ENCODE data around the gene VDR. TPM values are rescaled to one million over a fixed set of nuclear protein-coding genes. Genes with fewer than 3 reads are reported as not detected.

Gene VDR
- total RNA-seq, 1 experiment from 2014 or later: 22.3 TPM

DNA sequence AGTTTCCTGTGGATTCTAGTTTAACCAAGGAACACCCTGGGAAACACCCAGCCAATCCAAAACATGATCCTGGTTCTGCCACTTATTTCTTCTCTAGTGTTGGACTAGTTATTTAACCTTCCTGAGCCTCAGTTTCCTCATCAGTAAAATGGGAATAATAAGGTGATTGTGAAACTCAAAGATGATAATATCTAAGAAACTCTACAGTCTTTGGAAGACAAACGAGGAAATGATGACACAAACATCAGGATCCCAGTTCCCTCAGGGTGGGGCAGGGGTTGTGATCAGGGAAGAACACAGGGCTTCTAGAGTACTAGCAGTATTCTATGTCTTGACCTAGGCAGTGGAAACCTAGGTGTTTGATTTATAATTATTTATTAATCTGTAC, 40.5 kb upstream of the VDR start:
- Mint-ChIP-seq H3K4me1 (ENCODE audit: insufficient read depth, unreplicated experiment) (peaks cover 33% of the 10 kb centered on the region), H3K4me3 (ENCODE audit: unreplicated experiment) (no peak overlapping the region), H3K27me3 (ENCODE audit: insufficient read depth, unreplicated experiment) (no peaks in the 10 kb centered on the region), H3K36me3 (ENCODE audit: insufficient read depth, unreplicated experiment) (peaks cover 6% of the 10 kb centered on the region), H3K27ac (ENCODE audit: low read depth, unreplicated experiment) (no peak overlapping the region), H3K9me3 (ENCODE audit: unreplicated experiment) (no peaks in the 10 kb centered on the region)
- intact Hi-C loops (cut with micrococcal nuclease): loop anchor here (5.0 kb wide), 2 partner anchors 83 to 108 kb away; no protein-coding TSS in a partner anchor
- ChIA-PET POLR2A (interaction anchor here (0.6 kb wide), 1 partner anchor 240 kb away, joined by 3 read pairs; no protein-coding TSS in a partner anchor), CTCF (no interaction called here)
- TF ChIP-seq, protein P1, sequence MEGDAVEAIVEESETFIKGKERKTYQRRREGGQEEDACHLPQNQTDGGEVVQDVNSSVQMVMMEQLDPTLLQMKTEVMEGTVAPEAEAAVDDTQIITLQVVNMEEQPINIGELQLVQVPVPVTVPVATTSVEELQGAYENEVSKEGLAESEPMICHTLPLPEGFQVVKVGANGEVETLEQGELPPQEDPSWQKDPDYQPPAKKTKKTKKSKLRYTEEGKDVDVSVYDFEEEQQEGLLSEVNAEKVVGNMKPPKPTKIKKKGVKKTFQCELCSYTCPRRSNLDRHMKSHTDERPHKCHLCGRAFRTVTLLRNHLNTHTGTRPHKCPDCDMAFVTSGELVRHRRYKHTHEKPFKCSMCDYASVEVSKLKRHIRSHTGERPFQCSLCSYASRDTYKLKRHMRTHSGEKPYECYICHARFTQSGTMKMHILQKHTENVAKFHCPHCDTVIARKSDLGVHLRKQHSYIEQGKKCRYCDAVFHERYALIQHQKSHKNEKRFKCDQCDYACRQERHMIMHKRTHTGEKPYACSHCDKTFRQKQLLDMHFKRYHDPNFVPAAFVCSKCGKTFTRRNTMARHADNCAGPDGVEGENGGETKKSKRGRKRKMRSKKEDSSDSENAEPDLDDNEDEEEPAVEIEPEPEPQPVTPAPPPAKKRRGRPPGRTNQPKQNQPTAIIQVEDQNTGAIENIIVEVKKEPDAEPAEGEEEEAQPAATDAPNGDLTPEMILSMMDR (IDR thresholded peaks at IDR 0.05; ENCODE audit: unreplicated experiment): no peak
- DNase-seq (ENCODE audit: unreplicated experiment): no peak
- no TSS peak for BruUV-seq (replicated peaks)

DNA sequence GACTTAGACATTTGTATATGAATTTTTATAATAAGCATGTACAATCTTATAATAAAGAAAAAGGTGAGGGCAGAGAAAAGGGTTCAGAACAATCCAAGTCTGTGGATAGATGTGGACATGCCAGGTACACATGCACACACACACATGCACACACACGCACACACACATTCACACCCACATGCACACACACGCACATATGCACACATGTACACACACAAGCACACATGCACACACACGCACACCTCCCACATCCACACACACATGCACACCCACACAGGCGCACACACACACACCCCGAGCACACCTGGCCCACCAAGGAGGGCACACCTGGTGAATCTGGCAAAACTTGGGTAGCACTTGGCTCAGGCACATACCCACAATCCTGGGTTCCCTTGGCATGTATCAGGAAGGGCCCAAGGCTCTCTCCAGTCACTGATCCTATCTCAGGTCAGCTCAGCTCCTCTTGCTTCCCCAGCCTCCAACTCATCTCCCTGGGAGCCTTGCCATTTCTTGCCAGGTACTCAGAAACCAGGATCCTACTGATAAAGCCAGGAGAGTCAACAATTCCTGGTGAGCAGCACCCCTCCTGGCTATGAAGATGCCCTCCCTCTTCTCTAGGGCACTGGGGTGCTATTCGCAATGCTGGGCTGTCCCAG, 40.0 kb upstream of the VDR start:
- Mint-ChIP-seq H3K4me3 (ENCODE audit: unreplicated experiment) (no peak overlapping the region), H3K9me3 (ENCODE audit: unreplicated experiment) (no peaks in the 10 kb centered on the region), H3K4me1 (ENCODE audit: insufficient read depth, unreplicated experiment) (peaks cover 28% of the 10 kb centered on the region), H3K27ac (ENCODE audit: low read depth, unreplicated experiment) (no peak overlapping the region), H3K36me3 (ENCODE audit: insufficient read depth, unreplicated experiment) (peaks cover 6% of the 10 kb centered on the region), H3K27me3 (ENCODE audit: insufficient read depth, unreplicated experiment) (no peaks in the 10 kb centered on the region)
- POLR2A ChIA-PET: interaction anchor here (1.5 kb wide), 1 partner anchor 10 kb away, joined by 3 read pairs; no protein-coding TSS in a partner anchor
- TF ChIP-seq, protein P1 (IDR thresholded peaks at IDR 0.05; ENCODE audit: unreplicated experiment): no peak
- no peak for DNase-seq (ENCODE audit: unreplicated experiment)
- CTCF ChIA-PET: interaction anchor here (1.0 to 1.6 kb wide), 2 partner anchors 40 to 106 kb away, joined by 3 to 4 read pairs; partner anchors contain the start of gene VDR
- intact Hi-C loops (cut with micrococcal nuclease): loop anchor here (5.0 kb wide), 2 partner anchors 83 to 108 kb away; no protein-coding TSS in a partner anchor
- BruUV-seq (replicated peaks): no TSS peak

DNA sequence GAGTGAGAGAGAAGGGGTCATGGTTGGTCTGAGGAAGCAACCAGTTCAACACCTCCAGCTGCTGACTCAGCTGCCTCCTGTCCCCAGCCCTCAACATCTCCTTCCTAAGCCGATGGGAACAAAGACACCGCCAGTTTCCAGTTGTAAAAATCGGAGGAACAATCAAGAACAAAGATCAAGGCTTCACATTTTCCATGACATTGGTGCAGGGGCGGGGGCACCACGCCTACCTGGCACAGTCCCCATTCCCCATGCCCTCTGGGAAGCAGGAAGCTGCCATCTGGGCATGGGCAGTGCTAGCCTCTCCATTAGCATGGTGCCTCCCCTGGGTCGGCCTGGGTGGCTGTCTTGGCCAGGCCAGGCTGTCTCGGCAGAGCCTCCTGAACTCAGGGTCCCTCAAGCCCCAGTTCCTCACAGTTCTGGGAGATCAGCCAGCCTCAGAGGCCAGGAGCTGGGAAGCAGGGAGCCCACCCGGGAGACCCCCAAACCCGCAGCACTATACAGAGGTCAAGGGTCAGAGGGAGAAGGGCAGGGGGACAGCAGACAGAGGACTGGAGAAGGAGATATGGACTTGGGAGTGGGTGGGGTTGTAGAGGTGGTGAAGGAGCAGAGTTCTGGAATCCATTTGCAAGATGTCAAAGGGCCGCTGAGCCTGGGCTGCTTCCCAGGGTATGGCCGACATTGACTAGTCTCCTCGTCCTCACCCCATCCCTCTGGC, 39.0 kb upstream of the VDR start:
- CTCF ChIA-PET: interaction anchor here (0.6 to 1.6 kb wide), 5 partner anchors 10 to 105 kb away, joined by 3 to 4 read pairs (median 3); partner anchors contain the start of gene VDR
- Mint-ChIP-seq H3K9me3 (ENCODE audit: unreplicated experiment) (no peaks in the 10 kb centered on the region), H3K36me3 (ENCODE audit: insufficient read depth, unreplicated experiment) (no peaks in the 10 kb centered on the region), H3K27me3 (ENCODE audit: insufficient read depth, unreplicated experiment) (no peaks in the 10 kb centered on the region), H3K27ac (ENCODE audit: low read depth, unreplicated experiment) (no peak overlapping the region), H3K4me3 (ENCODE audit: unreplicated experiment) (no peak overlapping the region), H3K4me1 (ENCODE audit: insufficient read depth, unreplicated experiment) (peaks cover 21% of the 10 kb centered on the region)
- no peak for DNase-seq (ENCODE audit: unreplicated experiment)
- TF ChIP-seq, protein P1 (IDR thresholded peaks at IDR 0.05; ENCODE audit: unreplicated experiment): no peak
- intact Hi-C loops (cut with micrococcal nuclease): no loop called here
- no TSS peak for BruUV-seq (replicated peaks)
- POLR2A ChIA-PET: interaction anchor here (1.0 to 1.5 kb wide), 2 partner anchors 9 to 38 kb away, joined by 3 read pairs; no protein-coding TSS in a partner anchor

DNA sequence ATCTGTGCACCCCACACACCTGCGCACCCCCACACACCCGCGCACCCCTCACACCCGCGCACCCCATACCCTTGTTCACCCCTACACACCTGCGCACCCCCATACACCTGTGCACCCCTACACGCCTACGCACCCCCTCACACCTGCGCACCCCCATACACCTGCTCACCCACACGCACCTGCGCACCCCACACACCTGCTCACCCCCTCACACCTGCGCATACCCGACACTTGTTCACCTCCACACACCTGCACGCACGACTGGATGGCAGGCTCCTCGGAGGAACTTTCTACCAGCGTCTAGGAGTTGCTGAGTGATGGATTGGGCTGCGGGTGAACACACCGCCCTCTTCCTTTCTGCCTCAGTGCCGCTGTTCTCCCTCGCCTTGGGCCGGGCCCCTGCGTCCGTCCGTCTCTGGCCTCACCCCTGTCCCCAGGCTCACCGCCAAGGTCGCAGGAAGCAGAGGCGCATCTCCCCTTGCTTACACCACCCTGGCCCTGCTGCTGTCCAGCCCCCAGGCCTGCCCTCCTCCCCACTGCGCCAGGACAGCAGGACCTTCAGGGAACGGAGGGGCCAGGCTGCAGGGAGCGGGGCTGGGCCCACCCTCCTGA, 37.9 kb upstream of the VDR start:
- intact Hi-C loops (cut with micrococcal nuclease): no loop called here

More for the DNA sequence above, 37.9 kb upstream of the VDR start:
- no peak for DNase-seq (ENCODE audit: unreplicated experiment)
- TF ChIP-seq, protein P1 (IDR thresholded peaks at IDR 0.05; ENCODE audit: unreplicated experiment): no peak
- H3K27me3 Mint-ChIP-seq (ENCODE audit: insufficient read depth, unreplicated experiment): no peaks in the 10 kb centered on the region
- peaks cover 21% of the 10 kb centered on the region for H3K4me1 Mint-ChIP-seq (ENCODE audit: insufficient read depth, unreplicated experiment)
- H3K36me3 Mint-ChIP-seq (ENCODE audit: insufficient read depth, unreplicated experiment): no peaks in the 10 kb centered on the region
- POLR2A ChIA-PET: no interaction called here
- H3K9me3 Mint-ChIP-seq (ENCODE audit: unreplicated experiment): no peaks in the 10 kb centered on the region
- no peak overlapping the region for H3K4me3 Mint-ChIP-seq (ENCODE audit: unreplicated experiment)
- CTCF ChIA-PET: interaction anchor here (0.7 kb wide), 1 partner anchor 339 kb away, joined by 3 read pairs; no protein-coding TSS in a partner anchor
- no peak overlapping the region for H3K27ac Mint-ChIP-seq (ENCODE audit: low read depth, unreplicated experiment)
- BruUV-seq (replicated peaks): no TSS peak
